SK-N-SH treated with all-trans-retinoic acid at 6 μM for 48 hours (cell line): Measurements from ENCODE around the gene THRB.

Experiments
- CSDC2 ChIP-seq: fragments of 250-450 bp; sonication (Bioruptor Pico); IDR thresholded peaks from 2 replicates; pipeline ENCODE4 v1.5.0; 2020; ENCODE audit warnings: mild to moderate bottlenecking, moderate library complexity
- ESRRG ChIP-seq: fragments of 250-450 bp; sonication (Bioruptor Pico); IDR thresholded peaks from 2 replicates; pipeline ENCODE4 v1.6.1; 2021; ENCODE audit warnings: mild to moderate bottlenecking
- PATZ1 ChIP-seq: fragments of 250-450 bp; sonication (Bioruptor Pico); IDR thresholded peaks from 2 replicates; pipeline ENCODE4 v1.8.0; 2020; ENCODE audit warnings: mild to moderate bottlenecking, moderate library complexity, borderline replicate concordance
- RARB ChIP-seq: fragments of 250-450 bp; sonication (Bioruptor Pico); IDR thresholded peaks from 2 replicates; pipeline ENCODE4 v1.8.0; 2021; ENCODE audit warnings: mild to moderate bottlenecking, moderate library complexity
- SNAI2 ChIP-seq: fragments of 250-450 bp; sonication (Bioruptor Pico); IDR thresholded peaks from 2 replicates; pipeline ENCODE4 v1.5.0; 2020; ENCODE audit warnings: mild to moderate bottlenecking, moderate library complexity
- TCF4 ChIP-seq: fragments of 250-450 bp; sonication (Bioruptor Pico); IDR thresholded peaks from 2 replicates; pipeline ENCODE4 v1.8.0; 2021; ENCODE audit warnings: mild to moderate bottlenecking, moderate library complexity, borderline replicate concordance
- TOX ChIP-seq: fragments of 250-450 bp; sonication (Bioruptor Pico); IDR thresholded peaks from 2 replicates; pipeline ENCODE4 v1.8.0; 2021; ENCODE audit warnings: mild to moderate bottlenecking, moderate library complexity, borderline replicate concordance
- ZFP3 ChIP-seq: fragments of 250-450 bp; sonication (Bioruptor Pico); IDR thresholded peaks from 2 replicates; pipeline ENCODE4 v1.5.0; 2020; ENCODE audit warnings: mild to moderate bottlenecking, moderate library complexity
- ZFP30 ChIP-seq: fragments of 450-650 bp; formaldehyde crosslinking; IDR thresholded peaks from 2 replicates; pipeline ENCODE4 v1.5.0; 2022; ENCODE audit warnings: mild to moderate bottlenecking, moderate library complexity
- ZNF70 ChIP-seq: fragments of 450-650 bp; formaldehyde crosslinking; IDR thresholded peaks from 2 replicates; pipeline ENCODE4 v1.5.0; 2020; ENCODE audit warnings: mild to moderate bottlenecking, moderate library complexity

DNA sequence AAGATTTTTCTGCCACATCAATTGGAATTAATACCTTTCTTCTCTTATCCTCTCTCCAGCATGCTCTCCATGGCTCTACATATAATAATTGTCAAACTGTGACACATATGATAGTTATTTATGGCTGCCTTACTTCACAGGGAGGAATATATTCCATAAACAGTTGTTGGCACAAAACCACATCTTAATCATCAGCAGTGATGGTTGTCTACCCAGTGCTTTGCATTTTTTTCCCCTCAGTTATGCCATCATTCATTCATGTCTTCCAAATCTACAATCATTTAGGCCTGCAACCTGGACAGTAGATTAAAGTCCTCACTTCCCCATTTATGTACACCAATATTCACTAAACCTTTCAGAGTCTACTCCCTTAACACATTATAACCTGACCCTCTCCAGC lies 107.7 kb downstream of the THRB start:
- TF ChIP-seq CSDC2 (CRISPR knock-in tag) = no peak
- TF ChIP-seq PATZ1 (CRISPR knock-in tag) = no peak
- no peak for TF ChIP-seq ZNF70 (CRISPR knock-in tag)
- no peak for TF ChIP-seq TOX
- TF ChIP-seq TCF4 (CRISPR knock-in tag) = no peak
- no peak for TF ChIP-seq SNAI2 (CRISPR knock-in tag)
- no peak for TF ChIP-seq ZFP30 (CRISPR knock-in tag)
- TF ChIP-seq ZFP3 (CRISPR knock-in tag) = no peak
- TF ChIP-seq RARB = no peak
- TF ChIP-seq ESRRG = no peak
